ENCODE results near the gene RNF181. TPM values are rescaled to one million over a fixed set of nuclear protein-coding genes. Genes with fewer than 3 reads are reported as not detected.
A peak's percentile ranks its signal among the peaks of the same experiment; 100 is the strongest.
"Not testable (repeated sequence)": the region's sequence is repeated elsewhere in the genome, so short reads cannot be mapped to it uniquely, and the experiment has no call there.

RNF181 gene
- total RNA-seq, 2 experiments from 2014 or later, result 96.4 to 97.4 TPM

DNA sequence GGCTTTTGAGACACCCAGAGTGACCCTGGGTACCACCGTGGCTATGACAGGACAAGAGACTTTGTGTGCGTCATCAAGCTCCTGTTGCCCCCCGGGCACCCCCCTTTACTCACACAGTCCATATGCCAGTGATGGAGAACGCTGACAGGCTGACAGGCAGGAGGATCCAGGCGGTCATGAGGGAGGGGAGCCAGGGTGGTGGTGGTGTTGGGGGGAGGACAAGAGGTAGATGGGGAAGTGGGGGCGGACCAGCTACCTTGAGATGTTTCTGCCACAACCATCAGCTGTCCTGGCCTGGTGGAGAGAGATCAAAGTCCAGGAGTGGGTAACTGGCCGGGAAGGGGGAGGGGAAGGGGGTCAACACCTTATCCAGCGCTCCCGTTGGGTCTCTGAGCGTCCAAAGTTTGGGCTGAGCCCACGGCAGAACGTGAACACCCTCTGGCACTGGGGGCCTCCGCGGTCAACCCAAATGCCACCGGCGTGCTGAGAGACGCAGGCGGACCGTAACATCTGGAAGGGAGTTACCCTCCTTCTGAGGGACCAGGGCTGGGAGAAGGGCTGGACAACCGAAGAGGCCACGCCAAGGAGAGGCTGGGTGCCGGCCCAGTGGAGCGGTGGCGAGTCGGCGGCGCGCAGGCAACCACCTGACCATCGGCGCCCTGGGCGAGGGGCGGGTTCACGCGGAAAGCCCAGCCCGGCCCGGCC, 6.4 kb downstream of the RNF181 start:
- Mint-ChIP-seq H3K27me3 (no peaks in the 10 kb centered on the region), H3K4me3 (peak overlapping the region; percentile 75), H3K9me3 (no peaks in the 10 kb centered on the region), H3K27ac (no peak overlapping the region), H3K36me3 (peaks cover 2% of the 10 kb centered on the region), H3K4me1 (peaks cover 16% of the 10 kb centered on the region)
- POLR2A ChIA-PET, result interaction anchor here (0.7 to 2.1 kb wide), 4 partner anchors 7 to 17 kb away, joined by 3 to 8 read pairs (median 4); partner anchors contain the start of gene C2orf68
- ATAC-seq (ENCODE audit: low read depth), result peak; percentile 5
- DNase-seq, result no peak

DNA sequence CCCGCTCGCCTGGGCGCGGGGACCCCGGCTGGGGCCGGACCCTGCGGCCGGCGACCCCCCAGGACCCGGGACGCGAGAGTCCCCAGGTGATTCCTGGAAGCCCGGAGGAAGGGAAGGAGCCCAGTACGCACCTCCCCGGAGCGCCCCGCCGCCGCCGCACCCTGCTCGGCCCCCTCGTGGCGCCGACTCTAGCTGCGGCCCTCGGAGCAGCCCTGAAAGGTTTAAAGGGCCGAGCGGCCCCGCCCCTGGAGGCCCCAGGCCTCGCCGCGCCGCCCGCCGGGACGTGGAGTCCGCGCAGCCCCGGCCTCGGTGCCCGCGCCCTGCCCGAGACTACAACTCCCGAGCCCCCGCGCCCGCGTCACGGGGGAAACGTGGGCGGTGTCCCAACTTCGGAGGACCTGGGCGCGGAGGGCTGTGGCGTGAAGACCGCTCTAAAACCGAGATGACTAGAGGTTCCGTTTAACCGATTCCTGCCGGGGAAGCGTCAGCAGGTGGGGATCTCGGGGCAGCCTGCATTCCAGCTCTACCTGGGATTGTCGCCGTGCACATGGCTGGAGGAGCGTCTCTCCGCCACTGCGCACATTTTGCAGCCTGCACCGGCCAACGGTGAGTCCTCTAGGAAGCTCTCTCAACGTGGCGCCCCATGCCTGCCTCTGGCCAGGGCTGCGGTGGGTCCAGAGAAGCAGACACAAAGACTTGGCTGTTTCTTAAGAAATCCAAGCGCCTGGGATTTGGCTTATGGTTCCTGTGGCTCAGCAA, 7.1 kb downstream of the RNF181 start, which contains the start of gene TMEM150A:
TMEM150A (minus strand) TSS at position 223 of the 759 bp plus-strand sequence. CDS start 750 bp downstream, outside the sequence.
- Mint-ChIP-seq H3K36me3 (peaks cover 2% of the 10 kb centered on the region), H3K27me3 (no peaks in the 10 kb centered on the region), H3K9me3 (no peaks in the 10 kb centered on the region), H3K4me1 (peaks cover 13% of the 10 kb centered on the region), H3K4me3 (peak within 1 kb of the TSS; percentile 90), H3K27ac (peak within 1 kb of the TSS; percentile 54)
- DNase-seq (peak; percentile 90), ATAC-seq (ENCODE audit: low read depth) (peak; percentile 98)
- POLR2A ChIA-PET, result interaction anchor here (0.5 to 2.1 kb wide), 7 partner anchors 8 to 284 kb away, joined by 3 to 8 read pairs (median 4); partner anchors contain the start of genes C2orf68, MAT2A and USP39

DNA sequence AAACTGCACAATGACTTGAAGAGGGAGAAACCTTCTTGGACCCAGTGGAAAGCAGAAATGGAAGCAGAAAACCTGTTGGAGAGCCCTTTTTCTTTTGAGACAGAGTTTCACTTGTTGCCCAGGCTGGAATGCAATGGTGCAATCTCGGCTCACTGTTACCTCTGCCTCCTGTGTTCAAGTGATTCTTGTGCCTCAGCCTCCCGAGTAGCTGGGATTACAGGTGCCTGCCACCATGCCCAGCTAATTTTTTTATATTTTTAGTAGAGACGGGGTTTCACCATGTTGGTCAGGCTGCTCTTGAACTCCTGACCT, 8.5 kb downstream of the RNF181 start:
- Mint-ChIP-seq H3K4me1 (peaks cover 13% of the 10 kb centered on the region), H3K4me3 (peak overlapping the region; percentile 90)
- DNase-seq; H3K36me3 Mint-ChIP-seq; H3K27ac Mint-ChIP-seq; ATAC-seq (ENCODE audit: low read depth); H3K9me3 Mint-ChIP-seq; H3K27me3 Mint-ChIP-seq: not testable (repeated sequence)
- POLR2A ChIA-PET, result interaction anchor here (0.8 to 2.0 kb wide), 2 partner anchors 9 to 12 kb away, joined by 4 to 8 read pairs; partner anchors contain the start of genes RNF181 and USP39

DNA sequence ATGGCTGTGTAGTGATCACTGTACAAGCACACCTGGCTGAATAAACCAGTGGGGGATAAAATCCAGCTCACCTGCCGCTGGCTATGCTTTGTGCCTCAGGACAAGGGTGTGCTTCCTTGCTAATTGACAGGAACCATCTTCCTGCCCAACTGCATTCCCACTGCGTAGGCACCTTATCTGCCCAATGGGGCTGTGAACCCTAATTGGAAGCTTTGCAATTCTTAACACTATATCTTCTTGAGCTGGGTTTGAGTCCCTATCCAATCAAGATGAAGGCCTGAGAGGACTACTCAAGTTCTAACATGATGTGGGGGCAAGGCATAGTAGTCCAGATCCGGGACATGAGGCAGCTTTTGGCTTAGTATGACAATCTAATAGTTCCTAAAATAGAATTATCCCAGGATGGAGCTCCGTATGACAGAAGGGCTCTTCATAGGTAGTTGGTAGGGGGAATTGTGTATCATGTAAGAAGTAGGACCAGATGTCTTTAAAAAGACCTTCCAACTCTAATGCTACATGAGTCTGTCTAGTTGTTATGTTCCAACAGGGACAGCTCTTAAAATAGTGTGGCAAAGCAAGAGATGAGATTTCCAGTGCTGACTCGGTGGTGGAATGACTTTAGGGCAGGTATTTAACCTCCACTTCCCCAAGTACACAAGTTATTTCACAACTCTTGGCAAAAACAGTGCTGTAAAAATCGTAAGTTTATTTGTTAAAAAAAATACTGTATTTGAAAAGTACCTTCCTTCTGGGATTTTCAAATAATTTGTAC, 9.2 kb downstream of the RNF181 start:
- peaks cover 13% of the 10 kb centered on the region for H3K4me1 Mint-ChIP-seq
- no peak overlapping the region for H3K4me3 Mint-ChIP-seq
- POLR2A ChIA-PET, result interaction anchor here (0.8 to 2.0 kb wide), 3 partner anchors 10 to 66 kb away, joined by 3 to 8 read pairs (median 4); partner anchors contain the start of genes MAT2A, RNF181 and USP39
- no peaks in the 10 kb centered on the region for H3K27me3 Mint-ChIP-seq
- no peak for ATAC-seq (ENCODE audit: low read depth)
- H3K36me3 Mint-ChIP-seq, result peaks cover 6% of the 10 kb centered on the region
- no peaks in the 10 kb centered on the region for H3K9me3 Mint-ChIP-seq
- H3K27ac Mint-ChIP-seq, result no peak overlapping the region
- no peak for DNase-seq

DNA sequence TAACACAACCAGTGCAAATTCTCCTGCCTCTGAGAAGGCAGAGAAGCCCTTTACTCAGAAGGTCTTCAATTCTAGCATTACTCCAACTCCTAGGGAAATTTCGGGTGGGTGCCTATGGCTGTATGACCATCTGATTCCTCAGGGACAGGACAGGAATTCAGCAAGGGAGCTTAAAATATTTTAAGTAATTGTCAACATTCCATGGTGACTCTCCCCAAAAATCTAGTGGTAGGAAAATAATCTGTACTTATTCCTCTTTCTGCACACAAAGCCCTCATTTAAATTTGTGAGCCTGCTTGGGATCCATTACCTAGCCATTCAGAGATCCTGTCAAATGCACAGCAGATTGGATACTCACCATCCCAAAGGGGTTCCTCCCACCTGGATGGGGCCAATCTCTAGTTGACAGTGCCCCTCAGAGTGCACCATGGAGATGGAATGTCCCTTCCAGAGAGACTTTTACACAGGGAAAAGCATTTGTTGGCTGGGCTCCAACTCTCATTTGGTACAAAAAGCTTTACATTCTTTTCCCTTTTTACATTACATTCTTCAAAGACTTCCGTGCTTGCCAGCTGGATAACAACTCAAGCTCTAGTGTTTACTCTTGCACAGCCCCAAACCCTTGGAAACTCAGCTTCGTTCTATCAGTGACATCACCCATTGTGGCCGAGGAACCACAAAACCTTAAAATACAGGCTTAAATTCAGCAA, 10.0 kb downstream of the RNF181 start:
- H3K4me3 Mint-ChIP-seq, result no peak overlapping the region
- H3K9me3 Mint-ChIP-seq, result no peaks in the 10 kb centered on the region
- DNase-seq, result no peak
- H3K36me3 Mint-ChIP-seq, result peaks cover 9% of the 10 kb centered on the region
- H3K27me3 Mint-ChIP-seq, result no peaks in the 10 kb centered on the region
- no peak for ATAC-seq (ENCODE audit: low read depth)
- H3K4me1 Mint-ChIP-seq, result peaks cover 19% of the 10 kb centered on the region
- POLR2A ChIA-PET, result interaction anchor here (1.2 to 1.4 kb wide), 2 partner anchors 11 to 67 kb away, joined by 3 to 6 read pairs; partner anchors contain the start of gene MAT2A
- H3K27ac Mint-ChIP-seq, result no peak overlapping the region

DNA sequence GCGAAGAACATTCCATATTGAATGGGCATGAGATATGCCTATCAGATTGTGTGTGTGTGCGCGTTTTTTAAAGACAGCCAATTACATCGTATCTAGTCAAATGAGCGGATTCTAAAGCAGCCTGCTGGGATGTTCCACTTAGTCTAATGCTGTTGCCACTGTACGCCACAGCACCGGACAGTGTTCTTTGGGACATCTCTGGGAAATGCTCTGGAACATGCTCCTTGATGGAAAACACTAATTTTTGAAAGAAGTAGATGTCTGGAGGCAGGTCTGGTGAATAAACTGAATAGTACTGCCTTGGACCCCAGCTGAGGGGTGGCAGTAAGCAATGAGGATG, 10.5 kb downstream of the RNF181 start:
- POLR2A ChIA-PET, result interaction anchor here (1.2 kb wide), 1 partner anchor 11 kb away, joined by 6 read pairs; no protein-coding TSS in a partner anchor
- Mint-ChIP-seq H3K9me3 (no peaks in the 10 kb centered on the region), H3K4me3 (no peak overlapping the region)

DNA sequence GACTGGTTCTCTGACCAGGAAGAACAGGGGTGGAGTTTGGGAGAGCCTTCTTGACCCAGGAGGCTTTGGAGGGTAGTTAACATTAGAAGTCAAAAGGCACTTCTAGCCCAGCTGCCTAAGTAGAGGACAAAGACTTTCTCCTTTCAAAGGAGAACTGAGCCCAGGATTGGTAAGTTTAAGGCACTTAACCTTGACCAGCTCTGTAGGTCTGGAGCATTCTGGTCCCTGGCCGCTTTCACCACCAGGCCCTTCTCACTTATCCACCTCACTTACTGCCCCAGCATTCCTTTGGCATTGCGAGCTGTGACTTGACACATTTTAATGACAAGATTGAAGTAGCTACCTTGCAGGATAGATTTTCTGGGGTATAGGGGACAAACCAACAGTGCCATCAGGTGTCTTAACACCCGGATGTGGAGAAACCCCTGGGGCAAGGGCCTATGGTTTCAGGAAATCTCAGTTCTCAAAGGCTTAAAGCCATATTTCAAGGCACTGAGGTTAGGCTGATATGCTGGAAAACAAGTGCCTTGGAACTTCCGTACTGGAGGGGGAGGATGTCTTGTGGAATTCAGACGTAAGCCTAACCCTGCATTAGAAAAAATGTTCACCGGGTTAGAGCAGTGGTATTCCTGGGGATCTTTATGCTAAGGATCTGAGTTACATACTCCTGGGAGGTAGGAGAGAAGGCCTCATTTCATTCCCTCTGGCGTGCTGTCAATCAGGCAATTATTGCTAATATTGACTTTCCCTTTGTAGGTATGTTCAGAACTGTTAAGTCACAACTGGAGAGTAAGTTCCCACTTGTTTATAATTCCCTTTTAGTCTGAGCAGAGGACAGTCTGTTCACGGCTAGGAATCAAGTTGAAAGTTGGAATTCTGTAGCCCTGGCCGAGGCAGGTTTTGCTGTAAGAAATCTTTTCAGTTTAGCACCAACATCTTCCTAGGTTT, 12.0 kb downstream of the RNF181 start:
- no peaks in the 10 kb centered on the region for H3K27me3 Mint-ChIP-seq
- DNase-seq (no peak), ATAC-seq (ENCODE audit: low read depth) (no peak)
- H3K9me3 Mint-ChIP-seq, result no peaks in the 10 kb centered on the region
- POLR2A ChIA-PET, result interaction anchor here (0.5 to 0.6 kb wide), 2 partner anchors 74 to 1090 kb away, joined by 3 read pairs; no protein-coding TSS in a partner anchor
- no peak overlapping the region for H3K4me3 Mint-ChIP-seq
- H3K36me3 Mint-ChIP-seq, result peaks cover 9% of the 10 kb centered on the region
- no peak overlapping the region for H3K27ac Mint-ChIP-seq
- peaks cover 19% of the 10 kb centered on the region for H3K4me1 Mint-ChIP-seq

More for the DNA sequence above, 10.5 kb downstream of the RNF181 start:
- Mint-ChIP-seq H3K27ac (no peak overlapping the region), H3K4me1 (peaks cover 19% of the 10 kb centered on the region), H3K27me3 (no peaks in the 10 kb centered on the region), H3K36me3 (peaks cover 9% of the 10 kb centered on the region)
- DNase-seq, result no peak
- ATAC-seq (ENCODE audit: low read depth), result no peak

DNA sequence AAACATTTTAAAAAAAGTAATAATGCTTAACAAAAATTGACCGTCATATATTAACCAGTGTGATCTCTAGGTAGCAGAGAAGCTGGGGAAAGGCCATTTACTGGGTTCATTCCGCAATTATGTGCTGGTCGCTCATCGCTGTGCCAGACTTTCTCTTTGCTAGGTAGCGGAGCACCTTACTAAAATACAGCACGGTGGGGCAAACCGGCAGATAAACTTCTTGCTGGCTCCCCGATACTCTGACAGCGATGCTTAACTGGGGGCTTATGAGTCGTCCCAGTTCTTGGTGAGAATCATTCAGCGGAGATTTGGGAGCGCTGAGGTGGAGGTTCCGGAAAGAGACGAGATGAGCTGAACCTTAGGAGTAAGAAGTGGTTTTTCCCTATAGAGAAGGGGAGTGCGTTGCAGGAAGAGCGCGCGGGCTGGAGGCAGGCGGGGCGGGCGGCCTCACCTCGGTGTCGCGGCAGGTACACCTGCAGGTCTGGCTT, 15.7 kb downstream of the RNF181 start:
- Mint-ChIP-seq H3K36me3 (peaks cover 8% of the 10 kb centered on the region), H3K27me3 (no peaks in the 10 kb centered on the region), H3K9me3 (no peaks in the 10 kb centered on the region), H3K27ac (peak overlapping the region; percentile 95), H3K4me1 (peaks cover 10% of the 10 kb centered on the region), H3K4me3 (peak overlapping the region; percentile 100)
- ATAC-seq (ENCODE audit: low read depth), result peak; percentile 5
- DNase-seq, result no peak
- POLR2A ChIA-PET, result interaction anchor here (0.5 to 4.1 kb wide), 14 partner anchors 8 to 72 kb away, joined by 3 to 37 read pairs (median 4); partner anchors contain the start of genes GGCX, MAT2A, RNF181 and TMEM150A

DNA sequence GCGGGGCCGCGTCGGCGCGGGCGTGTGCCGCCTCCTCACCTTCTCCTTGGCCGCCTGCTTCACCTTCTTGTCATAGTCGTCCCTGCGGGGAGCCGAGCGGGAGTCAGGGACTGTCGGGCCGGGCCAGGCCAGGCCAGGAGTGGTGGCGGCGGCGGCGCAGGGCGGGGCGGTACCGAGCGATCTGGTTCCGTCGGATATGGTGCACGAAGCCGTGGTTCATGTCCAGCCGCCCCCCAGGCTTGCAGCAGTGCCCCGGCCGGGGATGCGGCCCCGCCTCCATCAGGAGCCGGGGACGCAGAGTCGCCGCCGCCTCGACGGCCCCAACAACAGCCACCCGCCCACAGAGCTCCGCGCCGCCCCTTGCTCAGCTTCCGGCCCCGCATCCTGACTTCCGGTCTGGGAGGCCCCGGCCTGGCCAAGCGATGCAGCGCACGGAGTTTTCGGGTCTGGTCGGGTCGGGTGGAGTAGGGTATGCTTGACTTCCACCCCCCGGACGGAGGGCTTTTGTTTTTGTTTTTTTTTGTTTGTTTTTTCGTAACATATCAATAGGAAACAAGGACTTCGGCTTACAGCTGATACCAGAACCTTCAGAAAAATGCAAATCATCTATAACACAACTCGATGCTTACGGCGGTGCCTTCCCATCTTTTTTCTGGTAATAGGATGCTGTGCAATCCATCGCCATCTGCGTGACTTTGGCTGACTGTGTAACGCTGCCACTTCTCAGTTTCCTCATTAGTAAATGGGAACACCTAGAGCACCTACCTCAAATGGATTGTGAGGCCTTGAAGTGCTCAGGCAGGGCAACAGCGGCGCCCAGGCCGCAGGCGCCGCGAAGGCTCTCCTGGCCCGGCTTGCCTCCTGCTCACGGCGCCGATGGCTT, 16.4 kb downstream of the RNF181 start, which contains the start of gene C2orf68:
C2orf68 (minus strand) TSS at position 362 of the 883 bp plus-strand sequence; CDS start at position 280, 82 bp downstream.
- ATAC-seq (ENCODE audit: low read depth) (peak; percentile 69), DNase-seq (peak; percentile 89)
- no peaks in the 10 kb centered on the region for H3K9me3 Mint-ChIP-seq
- peak within 1 kb of the TSS; percentile 95 for H3K27ac Mint-ChIP-seq
- no peaks in the 10 kb centered on the region for H3K27me3 Mint-ChIP-seq
- H3K4me3 Mint-ChIP-seq, result peak within 1 kb of the TSS; percentile 100
- peaks cover 10% of the 10 kb centered on the region for H3K4me1 Mint-ChIP-seq
- peaks cover 8% of the 10 kb centered on the region for H3K36me3 Mint-ChIP-seq
- POLR2A ChIA-PET, result interaction anchor here (0.5 to 4.1 kb wide), 16 partner anchors 9 to 318 kb away, joined by 3 to 37 read pairs (median 4); partner anchors contain the start of genes GGCX, MAT2A, RNF181 and TMEM150A

DNA sequence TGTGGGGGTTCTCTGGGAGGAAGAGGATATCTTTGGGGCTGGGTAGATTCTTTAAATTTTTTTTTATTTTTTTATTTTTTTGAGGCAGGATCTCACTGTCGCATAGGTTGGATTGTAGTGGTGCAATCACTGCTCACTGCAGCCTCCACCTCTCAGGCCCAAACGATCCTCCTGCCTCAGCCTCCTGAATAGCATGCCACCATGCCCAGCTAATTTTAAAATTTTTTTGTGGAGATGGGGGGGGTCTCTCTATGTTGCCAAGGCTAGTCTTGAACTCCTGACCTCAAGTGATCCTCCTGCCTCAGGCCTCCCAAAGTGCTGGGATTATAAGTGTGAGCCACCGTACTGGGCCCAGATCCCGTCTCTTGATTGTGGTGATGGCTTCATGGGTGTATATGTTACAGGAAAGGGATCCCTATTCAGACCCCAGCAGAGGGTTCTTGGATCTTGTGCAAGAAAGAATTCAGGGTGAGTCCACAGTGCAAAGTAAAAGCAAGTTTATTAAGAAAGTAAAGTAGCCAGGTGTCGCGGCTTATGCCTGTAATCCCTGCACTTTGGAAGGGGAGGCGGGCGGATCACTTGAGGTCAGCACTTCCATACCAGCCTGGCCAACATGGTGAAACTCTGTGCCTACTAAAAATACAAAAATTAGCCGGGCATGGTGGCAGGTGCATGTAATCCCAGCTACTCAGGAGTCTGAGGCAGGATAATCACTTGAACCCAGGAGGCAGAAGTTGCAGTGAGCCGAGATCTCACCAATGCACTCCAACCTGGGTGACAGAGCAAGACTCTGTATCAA, 18.4 kb downstream of the RNF181 start:
- POLR2A ChIA-PET, result no interaction called here
- DNase-seq (no peak), ATAC-seq (ENCODE audit: low read depth) (no peak)
- Mint-ChIP-seq H3K36me3 (peaks cover 5% of the 10 kb centered on the region), H3K27ac (no peak overlapping the region), H3K27me3 (no peaks in the 10 kb centered on the region), H3K4me3 (no peak overlapping the region), H3K9me3 (no peaks in the 10 kb centered on the region), H3K4me1 (peaks cover 22% of the 10 kb centered on the region)
